MCF 10A (cell line): ENCODE results near the gene ADTRP. TPM values are rescaled to one million over a fixed set of nuclear protein-coding genes. Genes with fewer than 3 reads are reported as not detected.

Source experiments
- BruUV-seq: library from RNA; stranded (reverse); fragments of 400-500 nt; replicated peaks from 2 replicates; lab custom pipeline; 2021; lab: Mats Ljungman, UMichigan
- CTCF ChIA-PET: fragments of 300-600 bp; sonication (Branson Sonifier 250); formaldehyde crosslinking; extraction: SDS; loops from one replicate; lab custom pipeline; 2021; ENCODE audit warnings: antibody characterized with exemption, inconsistent platforms; lab: Yijun Ruan, JAX
- POLR2A ChIA-PET: fragments of 300-600, 350-650 bp; sonication (Branson Sonifier 250); formaldehyde crosslinking; extraction: SDS; loops from one replicate; lab custom pipeline; 2020; ENCODE audit warnings: antibody characterized with exemption, inconsistent platforms; lab: Yijun Ruan, JAX
- DNase-seq: peaks from one replicate; pipeline ENCODE4 v3.0.0-alpha.2; 2018; ENCODE audit not compliant: unreplicated experiment
- H3K27ac Mint-ChIP-seq: one replicate; pipeline ENCODE4 v1.8.0; 2022; ENCODE audit warnings: mild to moderate bottlenecking, low read depth, mixed read lengths; ENCODE audit not compliant: unreplicated experiment
- H3K27me3 Mint-ChIP-seq: one replicate; pipeline ENCODE4 v1.8.0; 2022; ENCODE audit warnings: mixed read lengths; ENCODE audit not compliant: insufficient read depth, unreplicated experiment
- H3K36me3 Mint-ChIP-seq: one replicate; pipeline ENCODE4 v1.8.0; 2022; ENCODE audit warnings: mild to moderate bottlenecking, moderate library complexity, mixed read lengths; ENCODE audit not compliant: insufficient read depth, unreplicated experiment
- H3K4me1 Mint-ChIP-seq: one replicate; pipeline ENCODE4 v1.8.0; 2022; ENCODE audit warnings: mixed read lengths; ENCODE audit not compliant: insufficient read depth, unreplicated experiment
- H3K4me3 Mint-ChIP-seq: one replicate; pipeline ENCODE4 v1.8.0; 2022; ENCODE audit warnings: mild to moderate bottlenecking, moderate library complexity, mixed read lengths; ENCODE audit not compliant: unreplicated experiment
- H3K9me3 Mint-ChIP-seq: one replicate; pipeline ENCODE4 v1.8.0; 2022; ENCODE audit warnings: mixed read lengths; ENCODE audit not compliant: unreplicated experiment
- CTCF ChIP-seq: fragments of 200-600 bp; IDR thresholded peaks from one replicate; pipeline ENCODE4 v1.8.0; 2022; ENCODE audit warnings: antibody characterized with exemption, mild to moderate bottlenecking; ENCODE audit not compliant: unreplicated experiment
- intact Hi-C: fragments of 100-400 bp; cut with micrococcal nuclease; formaldehyde crosslinking; loops from 2 replicates; pipeline ENCODE4 v1.14.1; 2022
- total RNA-seq: library from RNA; stranded (reverse); gene quantifications from 2 replicates; pipeline ENCODE4 v1.2.3, GENCODE V29; 2022

Gene ADTRP
- total RNA-seq, 1 experiment from 2014 or later, result 14.8 TPM

- Mint-ChIP-seq H3K9me3 (peaks cover 8% of the 10 kb centered on the region), H3K4me1 (no peaks in the 10 kb centered on the region), H3K36me3 (peaks cover 9% of the 10 kb centered on the region), H3K27me3 (no peaks in the 10 kb centered on the region), H3K4me3 (no peak overlapping the region), H3K27ac (no peak overlapping the region)
- intact Hi-C loops, result no loop called here
- ChIA-PET CTCF (interaction anchor here (2.0 kb wide), 1 partner anchor 125 kb away, joined by 7 read pairs; no protein-coding TSS in a partner anchor), POLR2A (interaction anchor here (1.5 to 2.9 kb wide), 2 partner anchors 10 to 234 kb away, joined by 3 to 8 read pairs; no protein-coding TSS in a partner anchor)
- DNase-seq, result no peak
- no TSS peak for BruUV-seq
- TF ChIP-seq CTCF, result no peak
These were observed 1.5 kb upstream of the ADTRP start for GRCh38 chr6:11780097-11780428.

GRCh38 chr6:11779329-11780096, 910 bp upstream of the ADTRP start:
- H3K9me3 Mint-ChIP-seq, result peaks cover 8% of the 10 kb centered on the region
- CTCF ChIA-PET, result interaction anchor here (2.0 kb wide), 1 partner anchor 125 kb away, joined by 7 read pairs; no protein-coding TSS in a partner anchor
- no peak overlapping the region for H3K4me3 Mint-ChIP-seq
- no peak for TF ChIP-seq CTCF
- intact Hi-C loops, result no loop called here
- POLR2A ChIA-PET, result interaction anchor here (0.7 to 2.9 kb wide), 3 partner anchors 9 to 503 kb away, joined by 3 to 8 read pairs (median 3); no protein-coding TSS in a partner anchor
- no peaks in the 10 kb centered on the region for H3K27me3 Mint-ChIP-seq
- peaks cover 9% of the 10 kb centered on the region for H3K36me3 Mint-ChIP-seq
- DNase-seq, result no peak
- BruUV-seq, result no TSS peak
- H3K4me1 Mint-ChIP-seq, result no peaks in the 10 kb centered on the region
- H3K27ac Mint-ChIP-seq, result no peak overlapping the region

GRCh38 chr6:11778036-11778435, 567 bp downstream of the ADTRP start:
- CTCF ChIA-PET, result interaction anchor here (0.6 to 2.0 kb wide), 3 partner anchors 123 to 833 kb away, joined by 3 to 7 read pairs (median 4); no protein-coding TSS in a partner anchor
- peaks cover 4% of the 10 kb centered on the region for H3K36me3 Mint-ChIP-seq
- POLR2A ChIA-PET, result interaction anchor here (0.7 to 2.9 kb wide), 3 partner anchors 8 to 247 kb away, joined by 3 to 8 read pairs (median 4); no protein-coding TSS in a partner anchor
- no peak overlapping the region for H3K4me3 Mint-ChIP-seq
- H3K9me3 Mint-ChIP-seq, result peaks cover 2% of the 10 kb centered on the region
- no peak for DNase-seq
- H3K4me1 Mint-ChIP-seq, result peaks cover 3% of the 10 kb centered on the region
- no peak for TF ChIP-seq CTCF
- H3K27ac Mint-ChIP-seq, result no peak overlapping the region
- intact Hi-C loops, result no loop called here
- no TSS peak for BruUV-seq
- H3K27me3 Mint-ChIP-seq, result no peaks in the 10 kb centered on the region

- Mint-ChIP-seq H3K27me3 (no peaks in the 10 kb centered on the region), H3K36me3 (no peaks in the 10 kb centered on the region), H3K4me1 (peaks cover 24% of the 10 kb centered on the region), H3K9me3 (no peaks in the 10 kb centered on the region), H3K4me3 (no peak overlapping the region), H3K27ac (no peak overlapping the region)
- POLR2A ChIA-PET, result interaction anchor here (0.8 to 0.9 kb wide), 2 partner anchors 39 to 145 kb away, joined by 3 read pairs; no protein-coding TSS in a partner anchor
- no peak for TF ChIP-seq CTCF
- CTCF ChIA-PET, result interaction anchor here (0.7 to 0.8 kb wide), 2 partner anchors 10 to 773 kb away, joined by 3 to 6 read pairs; no protein-coding TSS in a partner anchor
- BruUV-seq, result no TSS peak
- intact Hi-C loops, result no loop called here
- DNase-seq, result no peak
These were observed 2.7 kb downstream of the ADTRP start for GRCh38 chr6:11775791-11776409.
